Measurements from ENCODE around the gene BNC2. TPM values are rescaled to one million over a fixed set of nuclear protein-coding genes. Genes with fewer than 3 reads are reported as not detected.

Gene BNC2
- total RNA-seq, 1 donor from 2014 or later: 2.9 TPM

- DNase-seq (ENCODE audit: low read depth): no peak
- no peak overlapping the region for H3K4me3 ChIP-seq (ENCODE audit: low read depth, low read length)
- TF ChIP-seq CTCF (conservative IDR thresholded peaks at IDR 0.05; ENCODE audit: low read depth, low read length): no peak
Observed at GRCh38 chr9:16639644-16640043, 230.8 kb downstream of the BNC2 start.

DNA sequence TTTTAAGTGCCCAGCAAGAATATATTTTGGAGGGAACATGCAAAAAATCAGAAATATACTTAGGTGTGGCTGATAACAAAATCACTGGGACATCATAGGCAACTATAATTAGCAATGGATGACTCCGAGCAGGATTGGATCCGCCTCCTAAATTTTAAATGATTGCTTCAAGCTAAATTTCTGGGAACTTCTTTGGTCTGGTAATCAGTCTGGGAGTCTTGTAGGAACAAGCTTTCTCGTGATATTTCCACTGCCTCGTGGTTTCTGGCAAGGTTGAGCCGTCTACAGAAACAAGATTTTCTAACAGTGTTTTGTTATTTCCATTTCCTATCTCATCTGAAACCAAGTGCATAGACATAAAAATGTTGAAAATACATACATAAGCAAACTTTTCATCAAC, 232.6 kb downstream of the BNC2 start:
- no peak for DNase-seq (ENCODE audit: low read depth)
- no peak overlapping the region for H3K4me3 ChIP-seq (ENCODE audit: low read depth, low read length)
- TF ChIP-seq CTCF (conservative IDR thresholded peaks at IDR 0.05; ENCODE audit: low read depth, low read length): no peak

GRCh38 chr9:16637218-16637617, 233.3 kb downstream of the BNC2 start:
- no peak overlapping the region for H3K4me3 ChIP-seq (ENCODE audit: low read depth, low read length)
- no peak for TF ChIP-seq CTCF (conservative IDR thresholded peaks at IDR 0.05; ENCODE audit: low read depth, low read length)
- DNase-seq (ENCODE audit: low read depth): no peak

GRCh38 chr9:16633794-16634193, 236.7 kb downstream of the BNC2 start:
- DNase-seq (ENCODE audit: low read depth): no peak
- TF ChIP-seq CTCF (conservative IDR thresholded peaks at IDR 0.05; ENCODE audit: low read depth, low read length): no peak
- H3K4me3 ChIP-seq (ENCODE audit: low read depth, low read length): no peak overlapping the region

GRCh38 chr9:16628413-16628812, 242.1 kb downstream of the BNC2 start:
- no peak for DNase-seq (ENCODE audit: low read depth)
- no peak overlapping the region for H3K4me3 ChIP-seq (ENCODE audit: low read depth, low read length)
- no peak for TF ChIP-seq CTCF (conservative IDR thresholded peaks at IDR 0.05; ENCODE audit: low read depth, low read length)

DNA sequence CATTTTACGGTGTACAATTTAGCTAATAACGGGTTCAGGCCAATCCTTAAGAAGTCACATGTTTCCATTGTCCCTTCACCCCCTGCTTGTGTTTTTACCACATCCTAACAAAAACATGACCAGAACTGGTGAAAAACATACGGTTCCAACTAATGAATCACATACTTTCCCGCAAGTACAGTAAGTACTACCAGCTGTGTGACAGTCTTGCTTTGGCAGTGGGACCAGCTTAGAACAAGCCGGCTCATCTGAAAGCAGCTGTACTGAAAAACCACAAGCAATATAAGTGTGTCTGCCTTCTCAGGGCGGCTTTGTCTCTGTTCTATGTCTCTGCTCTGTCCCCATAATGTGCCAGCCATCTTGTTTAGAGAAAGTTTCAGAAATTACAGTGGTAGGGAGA, 242.5 kb downstream of the BNC2 start:
- TF ChIP-seq CTCF (conservative IDR thresholded peaks at IDR 0.05; ENCODE audit: low read depth, low read length): no peak
- DNase-seq (ENCODE audit: low read depth): no peak
- H3K4me3 ChIP-seq (ENCODE audit: low read depth, low read length): no peak overlapping the region

GRCh38 chr9:16627521-16627920, 242.9 kb downstream of the BNC2 start:
- no peak for DNase-seq (ENCODE audit: low read depth)
- peak overlapping the region; percentile 35 for H3K4me3 ChIP-seq (ENCODE audit: low read depth, low read length)

More at GRCh38 chr9:16627521-16627920, 242.9 kb downstream of the BNC2 start:
- TF ChIP-seq CTCF (conservative IDR thresholded peaks at IDR 0.05; ENCODE audit: low read depth, low read length): no peak

All from epithelial cell of proximal tubule (primary cell).